ENCODE data around the gene FASTKD1. TPM values are rescaled to one million over a fixed set of nuclear protein-coding genes. Genes with fewer than 3 reads are reported as not detected.

Gene FASTKD1
- total and polyA plus RNA-seq, 10 of the 15 experiments (the other 5 are each of a cell fraction or from before 2014, with no cell fraction given): 45.6 to 76.1 (median 63.4) TPM

DNA sequence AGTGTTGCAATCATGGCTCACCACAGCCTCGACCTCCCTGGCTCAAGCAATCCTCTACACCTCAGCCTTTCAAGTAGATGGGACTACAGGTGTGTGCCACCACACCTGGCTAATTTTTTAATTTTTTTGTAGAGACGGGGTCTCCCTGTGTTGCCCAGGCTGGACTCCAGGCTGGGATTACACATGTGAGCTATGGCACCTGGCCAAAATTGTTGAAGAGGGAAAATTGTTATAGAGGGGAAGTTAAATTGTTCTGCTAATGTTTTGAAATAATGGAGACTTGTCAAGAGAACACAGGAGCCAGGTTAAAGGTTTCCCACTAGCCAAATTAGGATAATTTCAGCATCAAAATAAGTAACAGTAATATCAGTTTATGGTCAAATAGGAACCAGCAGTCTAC is 35.6 kb upstream of the FASTKD1 start:
- TF ChIP-seq, protein P1, sequence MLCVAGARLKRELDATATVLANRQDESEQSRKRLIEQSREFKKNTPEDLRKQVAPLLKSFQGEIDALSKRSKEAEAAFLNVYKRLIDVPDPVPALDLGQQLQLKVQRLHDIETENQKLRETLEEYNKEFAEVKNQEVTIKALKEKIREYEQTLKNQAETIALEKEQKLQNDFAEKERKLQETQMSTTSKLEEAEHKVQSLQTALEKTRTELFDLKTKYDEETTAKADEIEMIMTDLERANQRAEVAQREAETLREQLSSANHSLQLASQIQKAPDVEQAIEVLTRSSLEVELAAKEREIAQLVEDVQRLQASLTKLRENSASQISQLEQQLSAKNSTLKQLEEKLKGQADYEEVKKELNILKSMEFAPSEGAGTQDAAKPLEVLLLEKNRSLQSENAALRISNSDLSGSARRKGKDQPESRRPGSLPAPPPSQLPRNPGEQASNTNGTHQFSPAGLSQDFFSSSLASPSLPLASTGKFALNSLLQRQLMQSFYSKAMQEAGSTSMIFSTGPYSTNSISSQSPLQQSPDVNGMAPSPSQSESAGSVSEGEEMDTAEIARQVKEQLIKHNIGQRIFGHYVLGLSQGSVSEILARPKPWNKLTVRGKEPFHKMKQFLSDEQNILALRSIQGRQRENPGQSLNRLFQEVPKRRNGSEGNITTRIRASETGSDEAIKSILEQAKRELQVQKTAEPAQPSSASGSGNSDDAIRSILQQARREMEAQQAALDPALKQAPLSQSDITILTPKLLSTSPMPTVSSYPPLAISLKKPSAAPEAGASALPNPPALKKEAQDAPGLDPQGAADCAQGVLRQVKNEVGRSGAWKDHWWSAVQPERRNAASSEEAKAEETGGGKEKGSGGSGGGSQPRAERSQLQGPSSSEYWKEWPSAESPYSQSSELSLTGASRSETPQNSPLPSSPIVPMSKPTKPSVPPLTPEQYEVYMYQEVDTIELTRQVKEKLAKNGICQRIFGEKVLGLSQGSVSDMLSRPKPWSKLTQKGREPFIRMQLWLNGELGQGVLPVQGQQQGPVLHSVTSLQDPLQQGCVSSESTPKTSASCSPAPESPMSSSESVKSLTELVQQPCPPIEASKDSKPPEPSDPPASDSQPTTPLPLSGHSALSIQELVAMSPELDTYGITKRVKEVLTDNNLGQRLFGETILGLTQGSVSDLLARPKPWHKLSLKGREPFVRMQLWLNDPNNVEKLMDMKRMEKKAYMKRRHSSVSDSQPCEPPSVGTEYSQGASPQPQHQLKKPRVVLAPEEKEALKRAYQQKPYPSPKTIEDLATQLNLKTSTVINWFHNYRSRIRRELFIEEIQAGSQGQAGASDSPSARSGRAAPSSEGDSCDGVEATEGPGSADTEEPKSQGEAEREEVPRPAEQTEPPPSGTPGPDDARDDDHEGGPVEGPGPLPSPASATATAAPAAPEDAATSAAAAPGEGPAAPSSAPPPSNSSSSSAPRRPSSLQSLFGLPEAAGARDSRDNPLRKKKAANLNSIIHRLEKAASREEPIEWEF (IDR thresholded peaks at IDR 0.05; ENCODE audit: insufficient replicate concordance, low read depth, low read length): no peak
- TF ChIP-seq BRCA1 (IDR thresholded peaks at IDR 0.05; ENCODE audit: low read depth, low read length): no peak
- TF ChIP-seq CEBPB (IDR thresholded peaks at IDR 0.05; ENCODE audit: borderline replicate concordance in 1 of 2, low read depth in 2 of 2, low read length in 2 of 2): no peak
- TF ChIP-seq, protein P2, sequence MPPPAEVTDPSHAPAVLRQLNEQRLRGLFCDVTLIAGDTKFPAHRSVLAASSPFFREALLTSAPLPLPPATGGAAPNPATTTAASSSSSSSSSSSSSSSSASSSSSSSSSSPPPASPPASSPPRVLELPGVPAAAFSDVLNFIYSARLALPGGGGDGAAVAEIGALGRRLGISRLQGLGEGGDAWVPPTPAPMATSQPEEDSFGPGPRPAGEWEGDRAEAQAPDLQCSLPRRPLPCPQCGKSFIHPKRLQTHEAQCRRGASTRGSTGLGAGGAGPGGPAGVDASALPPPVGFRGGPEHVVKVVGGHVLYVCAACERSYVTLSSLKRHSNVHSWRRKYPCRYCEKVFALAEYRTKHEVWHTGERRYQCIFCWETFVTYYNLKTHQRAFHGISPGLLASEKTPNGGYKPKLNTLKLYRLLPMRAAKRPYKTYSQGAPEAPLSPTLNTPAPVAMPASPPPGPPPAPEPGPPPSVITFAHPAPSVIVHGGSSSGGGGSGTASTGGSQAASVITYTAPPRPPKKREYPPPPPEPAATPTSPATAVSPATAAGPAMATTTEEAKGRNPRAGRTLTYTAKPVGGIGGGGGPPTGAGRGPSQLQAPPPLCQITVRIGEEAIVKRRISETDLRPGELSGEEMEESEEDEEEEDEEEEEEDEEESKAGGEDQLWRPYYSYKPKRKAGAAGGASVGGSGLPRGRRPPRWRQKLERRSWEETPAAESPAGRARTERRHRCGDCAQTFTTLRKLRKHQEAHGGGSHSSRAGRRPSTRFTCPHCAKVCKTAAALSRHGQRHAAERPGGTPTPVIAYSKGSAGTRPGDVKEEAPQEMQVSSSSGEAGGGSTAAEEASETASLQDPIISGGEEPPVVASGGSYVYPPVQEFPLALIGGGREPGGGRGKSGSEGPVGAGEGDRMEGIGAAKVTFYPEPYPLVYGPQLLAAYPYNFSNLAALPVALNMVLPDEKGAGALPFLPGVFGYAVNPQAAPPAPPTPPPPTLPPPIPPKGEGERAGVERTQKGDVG (CRISPR knock-in tag; IDR thresholded peaks at IDR 0.05): no peak
- no peak for TF ChIP-seq RAD51 (IDR thresholded peaks at IDR 0.05)
- no peak for TF ChIP-seq SRF (IDR thresholded peaks at IDR 0.05; ENCODE audit: low read depth in 2 of 2, low read length in 2 of 2)
- TF ChIP-seq, protein P3, sequence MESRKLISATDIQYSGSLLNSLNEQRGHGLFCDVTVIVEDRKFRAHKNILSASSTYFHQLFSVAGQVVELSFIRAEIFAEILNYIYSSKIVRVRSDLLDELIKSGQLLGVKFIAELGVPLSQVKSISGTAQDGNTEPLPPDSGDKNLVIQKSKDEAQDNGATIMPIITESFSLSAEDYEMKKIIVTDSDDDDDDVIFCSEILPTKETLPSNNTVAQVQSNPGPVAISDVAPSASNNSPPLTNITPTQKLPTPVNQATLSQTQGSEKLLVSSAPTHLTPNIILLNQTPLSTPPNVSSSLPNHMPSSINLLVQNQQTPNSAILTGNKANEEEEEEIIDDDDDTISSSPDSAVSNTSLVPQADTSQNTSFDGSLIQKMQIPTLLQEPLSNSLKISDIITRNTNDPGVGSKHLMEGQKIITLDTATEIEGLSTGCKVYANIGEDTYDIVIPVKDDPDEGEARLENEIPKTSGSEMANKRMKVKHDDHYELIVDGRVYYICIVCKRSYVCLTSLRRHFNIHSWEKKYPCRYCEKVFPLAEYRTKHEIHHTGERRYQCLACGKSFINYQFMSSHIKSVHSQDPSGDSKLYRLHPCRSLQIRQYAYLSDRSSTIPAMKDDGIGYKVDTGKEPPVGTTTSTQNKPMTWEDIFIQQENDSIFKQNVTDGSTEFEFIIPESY (IDR thresholded peaks at IDR 0.05): no peak
- no peak for TF ChIP-seq ELK1 (IDR thresholded peaks at IDR 0.05; ENCODE audit: low read depth, low read length)
- TF ChIP-seq NFXL1 (IDR thresholded peaks at IDR 0.05; ENCODE audit: borderline replicate concordance): no peak
- no peak for TF ChIP-seq CBFB (IDR thresholded peaks at IDR 0.05; ENCODE audit: low read depth)
- TF ChIP-seq SREBF2 (IDR thresholded peaks at IDR 0.05; ENCODE audit: low read length): no peak
- Histone ChIP-seq H3K4me1 (ENCODE audit: control insufficient read depth, insufficient read depth, low read length) (no peaks in the 10 kb centered on the region), H3K4me2 (ENCODE audit: control insufficient read depth, insufficient read depth) (no peak overlapping the region), H3K36me3 (ENCODE audit: control insufficient read depth in 2 of 2, insufficient read depth in 2 of 2, low read length in 1 of 2) (peaks cover 2 to 40% of the 10 kb centered on the region in 2 experiments), H3K79me2 (ENCODE audit: control insufficient read depth, insufficient read depth, low read length) (no peaks in the 10 kb centered on the region), H2AFZ (ENCODE audit: control insufficient read depth, low read depth, low read length) (no peak overlapping the region), H3K9ac (ENCODE audit: control insufficient read depth, insufficient read depth, low read length) (no peak overlapping the region), H3K4me3 (no peak overlapping the region), H3K27ac (ENCODE audit: control insufficient read depth, insufficient read depth) (no peak overlapping the region), H4K20me1 (ENCODE audit: control insufficient read depth, insufficient read depth) (no peaks in the 10 kb centered on the region), H3K27me3 (replicated peaks in 1 of 2; ENCODE audit: control insufficient read depth in 2 of 2, insufficient read depth in 2 of 2, low read length in 1 of 2) (no peaks in the 10 kb centered on the region), H3K9me3 (replicated peaks; ENCODE audit: control insufficient read depth, insufficient read depth, low read length) (no peaks in the 10 kb centered on the region; the same call in 2 of the 3 replicates)
- in situ Hi-C loops (cut with MboI): no loop called here
- intact Hi-C loops (cut with micrococcal nuclease; ENCODE audit: unreplicated experiment): no loop called here
- ChIA-PET RAD21 (ENCODE audit: unreplicated experiment) (no interaction called here), SMC1A (ENCODE audit: uncharacterized antibody, unreplicated experiment) (no interaction called here), POLR2A (interaction anchor here (0.5 kb wide), 1 partner anchor 24 kb away, joined by 11 read pairs; no protein-coding TSS in a partner anchor), CTCF (no interaction called here)
- FAIRE-seq (no peak), ATAC-seq (no peak), DNase-seq (ENCODE audit: low read depth, low spot score) (no peak)
- no TSS peak for BruUV-seq (replicated peaks)
- 97% methylated on average over 2 of the region's 2 CpGs for WGBS (ENCODE audit: insufficient coverage, insufficient replicate concordance, low lambda C conversion rate, missing lambda C conversion rate)

Measured in GM12878 (cell line).